HUES6 (cell line): ENCODE measurements around the gene RNF40.
A peak's percentile ranks its signal among the peaks of the same experiment; 100 is the strongest.

Source experiments
- H3K27ac ChIP-seq: 2 replicates; pipeline ENCODE4 v1.7.0; 2013; ENCODE audit warnings: low read depth, mild to moderate bottlenecking, low read length, inconsistent platforms
- H3K27me3 ChIP-seq: 2 replicates; pipeline ENCODE4 v1.6.1; 2013; ENCODE audit warnings: low read length; ENCODE audit not compliant: control insufficient read depth, insufficient read depth
- H3K36me3 ChIP-seq: 2 replicates; pipeline ENCODE4 v1.6.1; 2013; ENCODE audit warnings: low read length; ENCODE audit not compliant: control insufficient read depth, insufficient read depth
- H3K4me1 ChIP-seq: 2 replicates; pipeline ENCODE4 v1.6.1; 2013; ENCODE audit warnings: low read length; ENCODE audit not compliant: control insufficient read depth, insufficient read depth
- H3K4me3 ChIP-seq: 2 replicates; pipeline ENCODE4 v1.5.1; 2013; ENCODE audit warnings: low read depth, low read length
- H3K9ac ChIP-seq: one replicate; pipeline ENCODE4 v1.6.1; 2013; ENCODE audit warnings: mild to moderate bottlenecking, low read length
- H3K9me3 ChIP-seq: 2 replicates; pipeline ENCODE4 v1.6.1; 2013; ENCODE audit warnings: low read depth, low read length; ENCODE audit not compliant: control insufficient read depth, insufficient read depth

Gene RNF40

DNA sequence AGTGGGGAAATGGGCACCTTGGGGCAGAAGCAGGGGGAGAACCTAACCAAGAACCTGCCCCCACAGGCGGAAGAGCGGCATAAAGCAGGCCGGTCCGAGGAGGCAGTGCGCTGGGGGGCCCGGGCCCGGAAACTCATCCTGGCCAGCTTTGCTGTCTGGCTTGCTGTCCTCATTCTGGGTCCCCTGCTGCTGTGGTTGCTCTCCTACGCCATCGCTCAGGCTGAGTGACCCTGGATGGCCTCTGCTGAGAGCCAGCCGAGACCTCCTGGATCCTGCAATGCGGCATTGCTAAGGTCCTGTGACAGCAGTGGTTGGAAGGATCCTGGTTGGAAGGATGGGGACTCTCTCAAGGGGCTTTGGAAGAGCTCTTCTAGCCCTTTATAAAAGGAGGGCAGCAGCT lies 18.4 kb upstream of the RNF40 start:
- no peaks in the 10 kb centered on the region for H3K9me3 ChIP-seq
- no peak overlapping the region for H3K27ac ChIP-seq
- no peak overlapping the region for H3K9ac ChIP-seq

DNA sequence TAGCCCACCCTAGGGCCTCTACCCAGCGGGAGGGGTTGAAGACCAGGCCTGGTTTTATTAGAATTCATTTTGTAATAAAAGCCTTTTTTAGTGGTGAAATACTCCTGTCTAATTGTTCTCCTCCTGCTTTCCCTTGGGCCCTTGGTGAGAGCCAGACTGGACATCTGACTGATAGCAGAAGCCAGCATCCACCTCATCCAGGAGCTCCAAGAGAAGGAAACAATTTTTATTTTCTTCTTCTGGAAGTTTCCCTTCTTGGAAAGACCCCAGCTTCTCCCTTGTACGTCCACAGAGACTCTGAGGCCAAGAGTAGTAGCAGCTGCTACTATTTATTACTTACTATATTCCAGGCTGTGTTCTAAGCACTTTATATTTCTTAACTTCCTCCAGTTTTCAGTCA lies 17.9 kb upstream of the RNF40 start:
- Histone ChIP-seq H3K27me3 (no peaks in the 10 kb centered on the region), H3K4me3 (no peak overlapping the region), H3K36me3 (peaks cover 37% of the 10 kb centered on the region), H3K9ac (no peak overlapping the region), H3K4me1 (peaks cover 24% of the 10 kb centered on the region; the same call in 1 of the 2 replicates), H3K9me3 (no peaks in the 10 kb centered on the region), H3K27ac (no peak overlapping the region)

More for the DNA sequence above, 18.4 kb upstream of the RNF40 start:
- H3K27me3 ChIP-seq, result no peaks in the 10 kb centered on the region
- peaks cover 24% of the 10 kb centered on the region; the same call in 1 of the 2 replicates for H3K4me1 ChIP-seq
- H3K36me3 ChIP-seq, result peaks cover 42% of the 10 kb centered on the region
- no peak overlapping the region for H3K4me3 ChIP-seq

DNA sequence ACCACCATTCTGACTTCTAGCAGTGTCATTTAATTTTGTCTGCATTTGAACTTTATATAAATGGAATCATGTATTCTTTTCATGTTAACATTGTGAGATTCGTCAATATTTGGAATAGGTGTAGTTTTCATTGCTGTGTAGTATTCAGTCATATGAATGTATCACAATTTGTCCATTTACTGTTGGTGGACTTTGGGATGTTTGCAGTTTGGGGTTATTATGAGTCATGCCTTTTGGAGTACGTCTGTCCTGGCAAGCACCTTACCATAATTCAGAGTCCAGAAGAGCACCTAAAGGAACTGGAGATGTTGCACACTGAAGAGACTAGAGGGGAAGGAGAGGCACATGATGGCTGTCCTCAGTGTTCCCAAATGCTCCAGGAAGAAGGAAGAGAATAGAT lies 17.0 kb upstream of the RNF40 start:
- H3K9ac ChIP-seq, result no peak overlapping the region
- no peaks in the 10 kb centered on the region for H3K27me3 ChIP-seq
- peaks cover 31% of the 10 kb centered on the region for H3K36me3 ChIP-seq
- no peak overlapping the region for H3K4me3 ChIP-seq
- H3K27ac ChIP-seq, result no peak overlapping the region
- no peaks in the 10 kb centered on the region for H3K9me3 ChIP-seq
- H3K4me1 ChIP-seq, result peaks cover 20% of the 10 kb centered on the region; the same call in 1 of the 2 replicates

DNA sequence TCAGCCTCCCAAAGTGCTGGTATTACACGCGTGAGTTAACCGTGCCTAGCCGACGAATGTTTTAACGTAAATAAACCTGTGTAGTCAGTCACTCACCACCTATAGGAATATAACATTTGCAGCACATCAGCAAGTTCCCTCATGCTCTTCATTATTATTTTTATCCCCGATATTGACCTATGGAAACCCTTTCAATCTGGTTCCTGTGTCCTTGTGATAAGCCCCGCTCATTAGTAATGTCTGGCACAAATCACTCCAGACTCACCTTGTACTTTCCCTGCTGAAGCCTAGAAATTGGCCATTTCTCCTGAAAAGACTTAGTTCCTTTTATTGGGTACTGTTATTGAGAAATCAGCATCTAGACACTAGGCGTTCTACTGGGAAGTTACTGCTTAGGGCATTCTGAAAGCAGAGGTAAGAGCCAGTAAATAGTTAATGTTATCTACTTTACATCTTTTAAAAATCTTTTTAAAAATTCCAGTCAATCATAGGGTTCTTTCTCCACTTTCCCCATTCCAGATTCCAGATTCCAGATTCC lies 15.4 kb upstream of the RNF40 start:
- Histone ChIP-seq H3K27ac (no peak overlapping the region), H3K9ac (no peak overlapping the region), H3K4me1 (0 out of 2 replicates have a peak, but pooled peaks cover 7% of the 10 kb centered on the region), H3K4me3 (no peak overlapping the region), H3K36me3 (peaks cover 41% of the 10 kb centered on the region), H3K9me3 (no peaks in the 10 kb centered on the region), H3K27me3 (no peaks in the 10 kb centered on the region)

DNA sequence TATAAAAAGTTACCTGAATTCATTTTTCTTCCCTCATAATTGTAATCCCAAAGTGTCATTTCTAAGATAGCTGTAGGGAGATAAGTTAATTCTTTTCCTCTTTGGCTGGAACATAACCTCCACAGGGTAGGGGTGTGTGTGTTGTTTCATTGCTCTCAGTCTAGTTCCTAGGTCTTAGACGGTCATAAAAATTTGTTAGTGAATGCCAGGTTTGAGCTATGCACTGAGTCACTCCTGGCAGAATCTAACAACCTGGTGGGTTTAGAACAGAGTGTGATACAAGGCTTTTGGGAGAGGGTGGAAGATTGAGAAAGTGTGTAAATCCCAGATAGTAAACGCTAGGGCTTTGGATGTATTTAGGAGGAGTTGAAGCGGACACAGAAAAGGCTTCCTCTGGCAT lies 14.8 kb upstream of the RNF40 start:
- no peaks in the 10 kb centered on the region for H3K27me3 ChIP-seq
- H3K36me3 ChIP-seq, result peaks cover 37% of the 10 kb centered on the region
- peak overlapping the region; percentile 86 for H3K9ac ChIP-seq
- H3K4me3 ChIP-seq, result peak overlapping the region; percentile 87
- H3K27ac ChIP-seq, result peak overlapping the region; percentile 11; the same call in 1 of the 2 replicates
- no peaks in the 10 kb centered on the region for H3K9me3 ChIP-seq
- H3K4me1 ChIP-seq, result 0 out of 2 replicates have a peak, but pooled peaks cover 6% of the 10 kb centered on the region

DNA sequence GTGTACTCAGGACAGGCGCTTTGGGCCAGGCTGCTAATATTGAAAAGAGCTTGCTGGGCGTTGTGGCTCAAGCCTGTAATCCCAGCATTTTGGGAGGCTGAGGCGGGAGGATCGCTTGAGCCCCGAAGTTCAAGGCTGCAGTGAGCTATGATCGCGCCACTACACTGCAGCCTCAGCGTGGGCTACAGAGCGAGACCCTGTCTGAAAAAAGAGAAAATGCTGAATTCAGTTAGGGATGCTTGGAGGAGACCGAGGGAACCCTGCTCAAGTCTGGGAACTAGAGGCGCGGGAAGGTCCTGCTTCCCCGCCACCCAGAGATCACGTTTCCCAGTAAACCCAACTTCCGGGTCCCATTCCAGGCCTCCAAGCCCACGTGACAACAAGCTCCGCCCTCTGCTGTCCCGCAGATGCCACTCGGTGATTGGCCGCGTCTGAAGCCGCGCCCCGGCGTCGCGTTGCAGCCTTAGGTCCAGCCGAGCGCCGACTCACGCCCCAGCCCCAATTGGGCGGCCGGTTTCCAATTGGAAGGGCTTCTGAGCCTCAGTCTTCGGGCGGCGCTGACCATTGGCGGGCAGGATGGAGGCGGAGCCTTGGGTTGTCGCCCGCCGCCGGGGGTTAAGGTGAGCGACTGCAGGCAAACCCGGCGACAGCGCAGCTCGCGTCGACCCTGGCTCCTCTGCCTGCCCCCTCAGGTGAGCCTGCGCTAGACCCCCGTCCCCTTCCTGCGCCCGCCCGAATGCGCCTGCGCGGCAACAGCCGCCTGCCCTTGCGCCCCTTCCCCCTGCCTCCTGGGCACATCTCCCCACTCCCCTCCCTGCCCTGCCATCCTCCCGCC lies 14.1 kb upstream of the RNF40 start, which contains the start of gene PHKG2:
TSS of gene PHKG2 (plus strand) at position 627 of the 835 bp plus-strand sequence. CDS start 396 bp downstream, outside the sequence.
- peaks cover 40% of the 10 kb centered on the region for H3K36me3 ChIP-seq
- 0 out of 2 replicates have a peak, but pooled peaks cover 6% of the 10 kb centered on the region for H3K4me1 ChIP-seq

DNA sequence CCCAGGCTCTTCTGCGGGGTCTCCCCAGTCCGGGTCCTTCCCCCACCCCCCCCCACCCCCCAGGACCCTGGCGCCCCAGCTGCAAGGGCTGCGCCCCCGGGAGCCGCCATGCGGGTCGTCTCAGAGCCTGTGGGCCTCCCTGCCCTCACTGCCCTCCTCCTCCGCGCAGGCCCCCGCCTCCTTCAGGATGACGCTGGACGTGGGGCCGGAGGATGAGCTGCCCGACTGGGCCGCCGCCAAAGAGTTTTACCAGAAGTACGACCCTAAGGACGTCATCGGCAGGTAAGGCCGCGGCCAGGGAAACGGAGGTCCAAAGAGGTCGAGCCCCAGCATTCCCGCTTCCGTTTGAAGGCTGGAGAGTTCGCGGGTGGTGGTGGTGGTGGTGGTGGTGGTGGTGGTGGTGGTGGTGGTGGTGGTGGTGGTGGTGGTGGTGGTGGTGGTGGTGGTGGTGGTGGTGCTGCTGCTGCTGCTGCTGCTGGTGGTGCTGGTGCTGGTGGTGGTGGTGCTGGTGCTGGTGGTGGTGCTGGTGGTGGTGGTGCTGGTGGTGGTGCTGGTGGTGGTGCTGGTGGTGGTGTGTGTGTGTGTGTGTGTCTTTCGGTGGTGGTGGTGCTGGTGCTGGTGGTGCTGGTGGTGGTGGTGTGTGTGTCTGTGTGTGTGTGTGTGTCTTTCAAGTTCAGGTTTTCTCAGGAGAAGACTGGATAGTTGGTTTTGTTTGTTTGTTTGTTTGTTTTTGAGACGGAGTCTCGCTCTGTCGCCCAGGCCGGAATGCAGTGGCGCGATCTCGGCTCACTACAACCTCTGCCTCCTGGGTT lies 13.3 kb upstream of the RNF40 start:
- no peak overlapping the region for H3K27ac ChIP-seq
- H3K9ac ChIP-seq, result peak overlapping the region; percentile 86
- H3K4me1 ChIP-seq, result 0 out of 2 replicates have a peak, but pooled peaks cover 6% of the 10 kb centered on the region
- no peaks in the 10 kb centered on the region for H3K27me3 ChIP-seq
- no peaks in the 10 kb centered on the region for H3K9me3 ChIP-seq
- H3K36me3 ChIP-seq, result peaks cover 41% of the 10 kb centered on the region
- H3K4me3 ChIP-seq, result peak overlapping the region; percentile 87

More for the DNA sequence above, 14.1 kb upstream of the RNF40 start, which contains the start of gene PHKG2:
- Histone ChIP-seq H3K27me3 (no peaks in the 10 kb centered on the region), H3K4me3 (peak within 1 kb of the TSS; percentile 87), H3K9me3 (no peaks in the 10 kb centered on the region), H3K27ac (peak within 1 kb of the TSS; percentile 11; the same call in 1 of the 2 replicates), H3K9ac (peak within 1 kb of the TSS; percentile 86)

DNA sequence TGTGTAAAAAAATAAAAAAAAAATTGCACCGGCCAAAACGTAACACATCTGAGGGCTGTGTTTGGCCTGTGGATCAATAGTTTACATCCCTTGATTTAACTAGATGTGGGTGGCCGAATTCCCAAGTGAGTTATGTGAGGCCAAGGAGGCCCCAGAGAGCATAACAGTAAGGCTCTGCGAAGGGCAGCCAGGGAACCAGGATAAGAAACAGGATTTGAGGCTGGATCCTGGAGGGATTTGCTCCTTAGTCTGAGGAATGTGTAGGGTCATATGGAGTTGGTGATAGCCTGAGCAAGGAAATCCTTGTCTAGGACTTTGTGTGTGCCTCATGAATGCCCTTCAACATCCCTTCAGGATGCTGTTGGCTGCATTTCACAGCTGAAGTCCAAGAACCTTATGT lies 11.9 kb upstream of the RNF40 start:
- H3K9ac ChIP-seq, result no peak overlapping the region
- H3K36me3 ChIP-seq, result peaks cover 45% of the 10 kb centered on the region
- 0 out of 2 replicates have a peak, but pooled peaks cover 6% of the 10 kb centered on the region for H3K4me1 ChIP-seq
- H3K9me3 ChIP-seq, result no peaks in the 10 kb centered on the region
- H3K27ac ChIP-seq, result no peak overlapping the region
- no peak overlapping the region for H3K4me3 ChIP-seq
- no peaks in the 10 kb centered on the region for H3K27me3 ChIP-seq

DNA sequence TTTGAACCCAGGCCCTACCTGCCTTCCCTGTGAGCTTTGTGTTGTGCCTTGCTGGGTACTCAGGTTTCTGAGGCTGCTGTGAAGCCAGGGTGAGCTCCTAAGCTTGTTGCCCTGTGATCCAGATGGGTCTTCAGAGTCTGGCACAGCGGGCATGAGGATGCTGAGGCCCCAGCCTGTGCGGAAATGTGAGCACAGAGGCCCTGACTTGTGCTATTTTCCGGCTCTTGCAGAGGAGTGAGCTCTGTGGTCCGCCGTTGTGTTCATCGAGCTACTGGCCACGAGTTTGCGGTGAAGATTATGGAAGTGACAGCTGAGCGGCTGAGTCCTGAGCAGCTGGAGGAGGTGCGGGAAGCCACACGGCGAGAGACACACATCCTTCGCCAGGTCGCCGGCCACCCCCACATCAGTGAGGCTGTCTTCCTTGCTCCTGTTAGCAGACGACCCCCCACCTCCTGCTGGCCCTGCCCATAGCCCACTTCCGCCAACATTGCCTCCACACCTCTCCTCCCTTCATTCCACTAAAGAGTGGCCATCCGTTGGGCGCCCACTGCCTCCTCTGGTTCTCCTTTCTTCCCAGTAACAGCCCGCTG lies 11.2 kb upstream of the RNF40 start:
- Histone ChIP-seq H3K36me3 (peaks cover 52% of the 10 kb centered on the region), H3K4me1 (0 out of 2 replicates have a peak, but pooled peaks cover 6% of the 10 kb centered on the region), H3K4me3 (no peak overlapping the region), H3K9ac (no peak overlapping the region), H3K9me3 (no peaks in the 10 kb centered on the region), H3K27me3 (no peaks in the 10 kb centered on the region), H3K27ac (no peak overlapping the region)

DNA sequence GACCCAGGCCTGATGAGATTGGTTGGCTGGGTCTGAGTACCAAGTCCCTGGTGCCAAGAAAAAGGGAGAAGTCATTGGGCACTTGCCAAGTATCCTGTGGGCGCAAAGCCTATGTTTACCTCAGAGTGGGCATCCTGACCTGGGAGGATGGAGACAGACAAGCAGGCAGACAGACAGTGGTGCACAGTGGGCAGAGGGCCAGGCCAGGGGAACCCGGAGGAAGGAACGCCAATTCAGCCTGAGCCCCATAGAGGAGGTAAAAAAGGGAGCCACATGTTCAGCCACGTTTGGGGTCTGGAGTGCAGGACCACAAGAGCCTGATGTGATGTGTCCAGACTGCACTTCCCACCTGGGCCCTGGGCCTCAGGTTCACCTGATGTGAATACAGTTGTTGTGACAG lies 8.5 kb upstream of the RNF40 start:
- Histone ChIP-seq H3K9ac (no peak overlapping the region), H3K4me3 (no peak overlapping the region), H3K27ac (no peak overlapping the region), H3K4me1 (no peaks in the 10 kb centered on the region), H3K27me3 (no peaks in the 10 kb centered on the region), H3K36me3 (peaks cover 66% of the 10 kb centered on the region), H3K9me3 (no peaks in the 10 kb centered on the region)
